Vagina (tissue), 2 donors: ENCODE results near the gene RELT.

ENCODE experiments used
- POLR2A ChIP-seq, 2 donors: fragments of 450-650 bp; IDR thresholded peaks; one replicate each; pipeline ENCODE4 v1.6.1; 2017; ENCODE audit warnings: antibody characterized with exemption in 2 of 2, mild to moderate bottlenecking in 2 of 2, moderate library complexity in 2 of 2
- POLR2AphosphoS5 ChIP-seq, 2 donors: sonication (generic); formaldehyde crosslinking; IDR thresholded peaks; one replicate each; pipeline ENCODE4 v1.9.0; 2017; ENCODE audit warnings: antibody characterized with exemption in 2 of 2, mild to moderate bottlenecking in 2 of 2, low read depth in 1 of 2; ENCODE audit not compliant: insufficient read depth in 1 of 2

GRCh38 chr11:73383249-73384124 lies 7.3 kb downstream of the RELT start:
- TF ChIP-seq POLR2A (IDR thresholded peaks at IDR 0.05) (no peak), POLR2AphosphoS5 (IDR thresholded peaks at IDR 0.05; ENCODE audit: insufficient read depth in 1 of 2, low read depth in 1 of 2) (no peak)
